Pancreas (tissue), 10 donors: ENCODE data around the gene SCAF11. TPM values are rescaled to one million over a fixed set of nuclear protein-coding genes. Genes with fewer than 3 reads are reported as not detected.
A peak's percentile ranks its signal among the peaks of the same experiment; 100 is the strongest.

Experiments
- ATAC-seq, 4 donors: fragments of 200-7000 bp; cut with Tn5 transposase; one replicate each; pipeline versions ENCODE4 v1.8.0 to v1.9.1; 2020; ENCODE audit warnings: mild to moderate bottlenecking in 4 of 4, moderate library complexity in 4 of 4
- DNase-seq, 6 donors: peaks; one replicate each; pipeline ENCODE4 v3.0.0-alpha.2; 2020
- FAIRE-seq: peaks from 2 replicates; lab custom pipeline; 2012; peaks lifted over from hg19 to GRCh38; lab: Jason Lieb, UNC
- H3K27ac ChIP-seq, 4 donors: fragments of 200-600 bp; sonication (generic); 1 replicate in 3 of 4; 2 replicates in 1 of 4; pipeline versions ENCODE4 v1.5.0 to v1.8.0; 2020
- H3K27me3 ChIP-seq, 4 donors: fragments of 200-600 bp; one replicate each; pipeline ENCODE4 v1.8.0; 2021
- H3K36me3 ChIP-seq, 3 donors: fragments of 200-600 bp; sonication (generic) in 1 of 3; one replicate each; pipeline versions ENCODE4 v1.5.0 to v1.8.0; 2020 to 2021
- H3K4me1 ChIP-seq, 3 donors: fragments of 200-600 bp; one replicate each; pipeline ENCODE4 v1.8.0; 2021
- H3K4me3 ChIP-seq, 4 donors: fragments of 200-600 bp; sonication (generic) in 2 of 4; one replicate each; pipeline versions ENCODE4 v1.5.0 to v1.8.0; 2020 to 2021
- H3K9me3 ChIP-seq, 4 donors: fragments of 200-600 bp; one replicate each; pipeline ENCODE4 v1.8.0; 2021
- WGBS, 2 donors: extraction: QIAGEN DNeasy Blood & Tissue Kit; methylation state at CpG; one replicate each; pipeline ENCODE4 v1.1.7; 2013; 5-methylcytosine and 5-hydroxymethylcytosine counted together
- intact Hi-C, 3 donors: fragments of 100-400 bp; cut with DNase I; formaldehyde crosslinking; loops; one replicate each; pipeline versions ENCODE4 v1.11.1 to v1.14.2; 2022
- polyA plus RNA-seq, 2 donors: library from polyadenylated mRNA; stranded (reverse); fragments of 200-250 nt; gene quantifications; one replicate each; pipeline ENCODE4 v1.2.3, GENCODE V29; 2013
- total RNA-seq, 6 donors: library from RNA; stranded (reverse); fragmentation: NEBNext Ultra II Directional in 4 of 6; extraction: Animal tissue kit (Norgen Biotek cat#: 25700) in 4 of 6; gene quantifications; one replicate each; pipeline versions ENCODE4 v1.2.1 to v1.2.4, GENCODE V29; 2021 to 2023
- TF ChIP-seq, protein P1 (sequence below), 4 donors: fragments of 200-600 bp; sonication (generic) in 3 of 4; IDR thresholded peaks; one replicate each; pipeline versions ENCODE4 v1.5.0 to v1.8.0; 2021; ENCODE audit warnings: antibody characterized with exemption in 4 of 4
- donor health status: healthy with polysubstance abuse.
- donor health status: DM: no; HTN: no; CAD: no; lungs with moderate emphysema.
- donor health status: DM: no; HTN: no; CAD: no.
- donor health status: control.
- donor health status: control.
- donor health status: Bipolar disorder and iron deficiency.
- donor health status: DM: yes; HTN: yes; CAD: no.
- donor health status: DM: no; HTN: no; CAD: no.
- donor health status: DM: no; HTN: no; CAD: no.
- donor health status: DM: yes; HTN: yes; CAD: no.

The SCAF11 gene
- total and polyA plus RNA-seq, 8 donors = 13.8 to 74.2 (median 46.0) TPM

DNA sequence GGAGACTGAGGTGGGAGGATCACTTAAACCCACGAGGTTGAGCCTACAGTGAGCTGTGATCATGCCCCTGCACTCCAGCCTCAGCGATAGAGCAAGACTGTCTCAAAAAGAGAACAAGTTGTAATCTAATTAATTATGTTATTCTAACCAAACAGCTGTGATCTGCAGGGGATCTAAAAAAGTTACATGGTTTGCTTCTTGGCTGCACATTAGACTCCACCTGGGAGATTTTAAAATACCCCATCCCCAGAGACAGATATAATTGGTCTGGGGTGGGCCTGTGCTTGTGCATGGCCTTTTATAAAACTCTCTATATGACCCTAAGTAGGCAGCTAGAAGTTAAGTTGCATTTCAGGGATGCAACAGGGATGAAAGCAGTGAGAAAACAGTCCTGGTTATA, 76.7 kb downstream of the SCAF11 start:
- H3K36me3 ChIP-seq = peaks cover 0 to 3% (median 3%) of the 10 kb centered on the region in 3 donors

DNA sequence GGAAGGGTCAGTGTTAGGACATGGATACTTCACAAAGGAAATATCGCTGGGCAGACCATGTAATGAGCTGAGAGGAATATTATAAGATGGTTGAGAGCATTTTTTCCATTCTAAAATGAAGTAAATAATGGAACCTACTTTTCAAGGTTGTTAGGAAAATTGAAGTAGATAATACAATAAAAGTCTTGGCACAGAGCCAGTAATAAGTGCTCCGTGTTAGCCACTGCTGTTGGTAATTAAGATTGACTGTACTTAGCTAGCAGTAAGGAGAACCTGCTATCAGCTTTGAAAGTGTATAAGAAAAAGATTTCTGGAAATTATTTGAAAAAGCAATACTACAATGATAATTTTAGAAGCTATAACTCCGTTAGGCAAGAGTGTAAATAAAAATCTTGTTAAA, 77.6 kb downstream of the SCAF11 start:
- WGBS, 2 donors = 21 to 33% methylated on average over 3 of the region's 3 CpGs
- Histone ChIP-seq H3K4me3 (no peak overlapping the region), H3K27me3 (no peaks in the 10 kb centered on the region), H3K9me3 (no peaks in the 10 kb centered on the region), H3K36me3 (no peaks in the 10 kb centered on the region), H3K4me1 (peaks cover 8 to 20% (median 16%) of the 10 kb centered on the region in 3 donors), H3K27ac (no peak overlapping the region)
- FAIRE-seq (no peak), ATAC-seq (peak in 2 of 4 donors; percentile 20 to 34), DNase-seq (no peak)
- TF ChIP-seq, protein P1, sequence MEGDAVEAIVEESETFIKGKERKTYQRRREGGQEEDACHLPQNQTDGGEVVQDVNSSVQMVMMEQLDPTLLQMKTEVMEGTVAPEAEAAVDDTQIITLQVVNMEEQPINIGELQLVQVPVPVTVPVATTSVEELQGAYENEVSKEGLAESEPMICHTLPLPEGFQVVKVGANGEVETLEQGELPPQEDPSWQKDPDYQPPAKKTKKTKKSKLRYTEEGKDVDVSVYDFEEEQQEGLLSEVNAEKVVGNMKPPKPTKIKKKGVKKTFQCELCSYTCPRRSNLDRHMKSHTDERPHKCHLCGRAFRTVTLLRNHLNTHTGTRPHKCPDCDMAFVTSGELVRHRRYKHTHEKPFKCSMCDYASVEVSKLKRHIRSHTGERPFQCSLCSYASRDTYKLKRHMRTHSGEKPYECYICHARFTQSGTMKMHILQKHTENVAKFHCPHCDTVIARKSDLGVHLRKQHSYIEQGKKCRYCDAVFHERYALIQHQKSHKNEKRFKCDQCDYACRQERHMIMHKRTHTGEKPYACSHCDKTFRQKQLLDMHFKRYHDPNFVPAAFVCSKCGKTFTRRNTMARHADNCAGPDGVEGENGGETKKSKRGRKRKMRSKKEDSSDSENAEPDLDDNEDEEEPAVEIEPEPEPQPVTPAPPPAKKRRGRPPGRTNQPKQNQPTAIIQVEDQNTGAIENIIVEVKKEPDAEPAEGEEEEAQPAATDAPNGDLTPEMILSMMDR (IDR thresholded peaks at IDR 0.05) = no peak
- intact Hi-C loops = no loop called here

More for the DNA sequence above, 76.7 kb downstream of the SCAF11 start:
- FAIRE-seq (no peak), DNase-seq (no peak), ATAC-seq (no peak)
- H3K4me3 ChIP-seq = no peak overlapping the region
- no peaks in the 10 kb centered on the region for H3K9me3 ChIP-seq
- H3K27me3 ChIP-seq = no peaks in the 10 kb centered on the region
- intact Hi-C loops = no loop called here
- peaks cover 8 to 20% (median 15%) of the 10 kb centered on the region in 3 donors for H3K4me1 ChIP-seq
- TF ChIP-seq, protein P1 (IDR thresholded peaks at IDR 0.05) = no peak
- 73 to 85% methylated on average over 2 of the region's 2 CpGs for WGBS, 2 donors
- H3K27ac ChIP-seq = no peak overlapping the region

- Histone ChIP-seq H3K4me1 (peaks cover 8 to 20% (median 16%) of the 10 kb centered on the region in 3 donors), H3K27ac (peak overlapping the region in 2 of 4 donors; percentile 17 to 68), H3K36me3 (peaks cover 0 to 14% (median 0%) of the 10 kb centered on the region in 3 donors), H3K4me3 (no peak overlapping the region), H3K27me3 (no peaks in the 10 kb centered on the region), H3K9me3 (no peaks in the 10 kb centered on the region)
- FAIRE-seq (no peak), DNase-seq (no peak), ATAC-seq (peak; percentile 63 to 84 (median 78))
- TF ChIP-seq, protein P1 (IDR thresholded peaks at IDR 0.05) = no peak
- intact Hi-C loops = no loop called here
- 39% methylated on average over 4 of the region's 4 CpGs for WGBS, 2 donors
These were observed 81.2 kb downstream of the SCAF11 start for GRCh38 chr12:45909041-45909713.

DNA sequence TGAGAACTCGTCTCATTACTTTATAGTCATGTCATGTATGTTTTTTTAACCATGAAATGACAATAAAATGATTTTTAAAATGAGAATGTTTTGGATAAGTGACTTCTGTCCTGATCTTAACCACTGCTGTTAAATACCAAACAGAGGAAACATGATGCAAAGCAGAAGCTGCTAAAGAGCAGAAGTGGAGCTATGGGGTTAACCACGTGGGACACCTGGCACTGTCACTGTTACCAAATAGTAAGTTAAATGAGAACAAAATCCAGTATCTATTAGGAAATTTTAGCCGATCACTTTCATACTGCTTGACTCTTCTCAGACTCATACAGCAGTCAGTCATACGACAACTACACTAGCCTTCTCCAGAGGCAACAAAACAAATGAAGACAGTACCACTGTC, 82.4 kb downstream of the SCAF11 start:
- ATAC-seq (no peak), DNase-seq (no peak), FAIRE-seq (no peak)
- Histone ChIP-seq H3K4me1 (peaks cover 7 to 20% (median 14%) of the 10 kb centered on the region in 3 donors), H3K27me3 (no peaks in the 10 kb centered on the region), H3K4me3 (no peak overlapping the region), H3K9me3 (no peaks in the 10 kb centered on the region), H3K27ac (no peak overlapping the region), H3K36me3 (peaks cover 0 to 14% (median 0%) of the 10 kb centered on the region in 3 donors)
- intact Hi-C loops = no loop called here
- WGBS, 2 donors = 82 to 84% methylated on average over 4 of the region's 4 CpGs
- TF ChIP-seq, protein P1 (IDR thresholded peaks at IDR 0.05) = no peak

- no peak for DNase-seq
- Histone ChIP-seq H3K36me3 (peaks cover 0 to 25% (median 3%) of the 10 kb centered on the region in 3 donors), H3K27ac (no peak overlapping the region), H3K4me3 (no peak overlapping the region), H3K27me3 (no peaks in the 10 kb centered on the region), H3K9me3 (no peaks in the 10 kb centered on the region), H3K4me1 (no peaks in the 10 kb centered on the region)
- no peak for FAIRE-seq
- TF ChIP-seq, protein P1 (IDR thresholded peaks at IDR 0.05) = no peak
- 93 to 100% methylated on average over 1 of the region's 1 CpG for WGBS, 2 donors
- intact Hi-C loops = no loop called here
- no peak for ATAC-seq
These were observed 92.3 kb downstream of the SCAF11 start for GRCh38 chr12:45898094-45898493.
